ENCODE measurements around the gene CCNL2.
"Not testable (repeated sequence)": the region's sequence is repeated elsewhere in the genome, so short reads cannot be mapped to it uniquely, and the experiment has no call there.

The CCNL2 gene

DNA sequence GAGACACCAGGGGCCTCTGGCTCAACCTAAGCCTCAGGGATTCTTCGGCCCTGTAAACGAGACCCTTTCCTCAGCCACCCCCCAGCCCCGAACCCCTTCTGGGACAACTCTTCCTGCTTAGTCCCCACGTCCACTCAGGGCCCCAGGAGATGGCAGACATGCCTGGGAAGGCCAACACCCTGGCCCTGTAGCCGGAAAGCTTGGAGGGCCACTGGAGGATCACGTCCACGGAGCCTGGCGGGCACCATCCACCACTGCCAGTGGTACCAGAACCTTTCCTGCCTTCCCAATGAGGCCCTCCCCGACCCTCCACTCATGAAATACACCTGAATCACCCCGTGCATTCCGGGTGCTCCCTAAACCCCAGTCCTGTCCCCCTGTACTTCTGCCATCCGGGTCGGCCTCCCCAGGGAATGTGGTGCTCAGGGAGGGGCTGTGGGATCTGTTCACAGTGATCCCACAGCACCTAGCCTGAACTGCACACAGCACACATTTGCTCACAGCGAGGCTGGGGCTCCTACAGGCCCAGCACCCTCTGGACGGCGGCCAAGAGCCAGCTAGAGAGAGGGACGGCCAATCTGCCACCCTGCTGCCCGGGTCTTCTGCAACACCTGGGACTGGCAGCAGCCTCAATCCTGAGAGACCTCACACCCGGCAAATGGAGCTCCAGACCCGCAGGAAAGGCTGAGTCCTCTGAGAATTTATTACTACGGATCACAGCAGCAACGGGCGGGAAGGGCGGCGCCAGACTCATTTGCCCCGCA lies 25.9 kb downstream of the CCNL2 start:
- DNase-seq (ENCODE audit: low spot score), result no peak

DNA sequence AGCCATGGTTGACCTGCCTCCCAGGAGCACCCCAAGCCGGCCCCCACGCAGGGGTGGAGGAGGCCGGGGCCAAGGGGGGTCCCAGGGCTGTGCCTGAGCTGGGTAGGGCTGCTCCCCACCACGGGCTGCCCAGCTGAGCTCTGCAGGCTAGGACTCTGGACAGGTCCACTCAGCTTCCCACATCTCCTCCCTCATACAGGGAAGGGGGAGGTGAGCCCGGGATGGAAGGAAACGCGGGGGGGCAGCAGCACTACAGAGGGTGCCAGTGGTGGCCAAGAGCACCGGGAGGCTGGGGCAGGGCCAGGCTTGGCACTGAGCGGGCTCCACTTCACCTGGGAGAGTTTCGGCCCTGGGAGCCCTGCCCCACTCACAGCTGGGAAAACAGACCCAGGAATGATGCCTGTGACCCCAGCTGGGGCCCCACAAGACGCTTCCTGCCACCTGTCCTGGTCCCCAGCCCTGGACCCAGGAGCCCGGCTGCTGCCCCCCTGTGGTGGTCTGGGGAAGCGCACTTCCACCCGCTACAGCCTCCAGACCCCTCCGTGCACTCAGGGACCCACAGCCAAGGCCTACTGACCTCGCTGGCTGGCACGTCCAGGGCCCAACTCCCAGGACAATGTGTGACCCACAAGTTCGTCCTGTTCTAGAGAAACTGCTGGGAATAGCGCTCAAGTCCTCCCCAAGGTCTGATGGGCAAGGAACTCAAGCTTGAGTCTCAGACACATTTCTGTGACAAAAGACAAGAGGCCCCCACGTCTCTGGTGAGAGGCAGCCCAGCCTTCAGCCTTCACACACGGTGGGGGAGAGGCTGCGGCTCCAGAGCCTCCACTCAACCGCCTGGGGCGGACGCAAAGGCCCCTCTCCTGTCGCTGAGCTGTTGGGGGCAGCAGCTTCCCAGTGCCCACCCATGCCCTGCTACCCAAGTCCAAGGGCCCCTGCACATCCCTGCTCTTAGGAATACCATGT lies 27.1 kb downstream of the CCNL2 start:
- peak; percentile 75 for DNase-seq (ENCODE audit: low spot score)

DNA sequence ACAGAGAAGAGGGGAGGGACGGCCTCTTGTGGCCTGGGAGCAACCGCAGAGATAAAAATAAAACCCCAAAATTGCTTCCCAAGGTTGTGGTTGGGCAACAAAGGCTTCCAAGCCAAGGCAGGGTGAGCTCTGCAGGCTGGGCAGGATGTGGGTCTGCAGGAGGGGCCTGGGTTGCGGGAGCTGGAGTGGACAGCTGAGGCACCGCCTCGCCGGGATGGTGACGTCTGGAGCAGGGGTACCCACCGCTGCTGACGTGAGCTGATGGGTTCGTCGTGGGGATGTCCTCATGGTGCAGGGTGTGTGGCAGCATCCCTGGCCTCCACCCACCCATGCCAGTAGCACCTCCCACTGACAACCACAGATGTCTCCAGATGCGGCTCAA lies 27.8 kb downstream of the CCNL2 start:
- DNase-seq (ENCODE audit: low spot score), result peak; percentile 27

DNA sequence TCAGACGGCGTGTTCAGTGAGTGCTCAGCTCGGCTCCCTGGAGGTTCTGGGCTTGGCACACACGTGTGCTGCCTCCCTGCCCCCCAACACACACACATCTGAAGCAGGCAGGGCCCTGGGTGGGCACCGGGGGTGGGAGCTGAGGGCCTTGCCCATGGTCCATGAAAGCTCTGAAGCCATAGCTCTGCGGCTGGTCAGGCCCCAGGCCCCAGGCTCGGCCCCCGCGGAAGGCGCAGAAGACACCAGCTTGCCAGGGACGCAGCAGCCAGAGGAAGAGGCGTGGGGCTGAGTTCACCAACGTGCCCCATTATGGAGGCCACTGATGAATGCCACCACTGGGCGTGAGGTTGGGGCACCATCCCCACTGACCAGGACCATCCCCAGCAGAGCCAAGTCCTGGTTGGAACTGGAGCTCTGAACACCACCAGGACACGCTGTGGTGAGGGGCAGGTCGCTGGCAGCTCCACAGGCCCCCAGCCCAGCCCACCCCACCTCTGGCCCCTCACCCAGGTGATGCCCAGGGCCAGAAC lies 28.3 kb downstream of the CCNL2 start:
- DNase-seq (ENCODE audit: low spot score), result no peak

DNA sequence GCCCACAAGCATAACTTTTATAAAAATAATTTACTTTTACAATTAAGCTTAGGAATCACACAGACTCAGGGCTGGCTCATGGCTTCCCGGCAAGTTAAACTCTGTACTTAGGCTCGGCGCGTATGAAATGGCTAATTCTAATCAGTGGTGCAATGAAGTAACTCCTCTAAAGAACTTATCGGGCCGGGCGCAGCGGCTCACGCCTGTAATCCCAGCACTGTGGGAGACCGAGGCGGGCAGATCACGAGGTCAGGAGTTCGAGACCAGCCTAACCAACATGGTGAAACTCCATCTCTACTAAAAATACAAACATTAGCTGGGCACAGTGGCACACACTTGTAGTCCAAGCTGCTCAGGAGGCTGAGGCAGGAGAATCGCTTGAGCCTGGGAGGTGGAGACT lies 29.0 kb downstream of the CCNL2 start:
- DNase-seq (ENCODE audit: low spot score), result not testable (repeated sequence)

DNA sequence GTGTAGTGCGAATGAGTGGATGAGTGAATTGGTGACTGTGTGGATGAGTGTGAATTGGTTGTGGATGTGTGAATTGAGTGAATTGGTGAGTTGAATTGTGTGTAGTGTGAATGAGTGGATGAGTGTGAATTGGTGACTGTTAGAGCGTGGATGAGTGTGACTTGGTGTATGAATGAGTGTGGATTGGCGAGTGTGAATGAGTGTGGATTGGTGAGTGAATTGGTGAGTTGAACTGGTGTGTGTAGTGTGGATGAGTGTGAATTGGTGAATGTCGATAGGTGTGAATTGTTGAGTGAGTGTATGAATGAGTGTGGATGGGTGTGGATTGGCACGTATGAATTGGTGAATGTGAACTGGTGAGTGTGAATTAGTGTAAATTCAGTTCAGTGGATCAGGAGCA lies 31.8 kb downstream of the CCNL2 start:
- DNase-seq (ENCODE audit: low spot score), result no peak

DNA sequence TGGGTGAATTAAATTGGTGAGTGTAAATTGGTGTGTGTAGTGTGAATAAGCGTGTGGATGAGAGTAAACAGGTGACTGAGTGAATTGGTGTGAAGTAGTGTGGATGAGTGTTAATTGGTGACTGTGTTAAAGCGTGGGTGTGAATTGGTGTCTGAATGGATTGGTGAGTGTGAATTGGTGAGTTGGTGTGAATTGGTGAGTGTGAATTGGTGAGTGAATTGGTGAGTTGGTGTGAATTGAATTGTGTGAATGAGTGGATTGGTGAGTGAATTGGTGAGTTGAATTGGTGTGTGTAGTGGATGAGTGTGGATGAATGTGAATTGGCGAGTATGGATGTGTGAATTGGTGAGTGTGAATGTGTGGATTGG lies 32.5 kb downstream of the CCNL2 start:
- no peak for DNase-seq (ENCODE audit: low spot score)

DNA sequence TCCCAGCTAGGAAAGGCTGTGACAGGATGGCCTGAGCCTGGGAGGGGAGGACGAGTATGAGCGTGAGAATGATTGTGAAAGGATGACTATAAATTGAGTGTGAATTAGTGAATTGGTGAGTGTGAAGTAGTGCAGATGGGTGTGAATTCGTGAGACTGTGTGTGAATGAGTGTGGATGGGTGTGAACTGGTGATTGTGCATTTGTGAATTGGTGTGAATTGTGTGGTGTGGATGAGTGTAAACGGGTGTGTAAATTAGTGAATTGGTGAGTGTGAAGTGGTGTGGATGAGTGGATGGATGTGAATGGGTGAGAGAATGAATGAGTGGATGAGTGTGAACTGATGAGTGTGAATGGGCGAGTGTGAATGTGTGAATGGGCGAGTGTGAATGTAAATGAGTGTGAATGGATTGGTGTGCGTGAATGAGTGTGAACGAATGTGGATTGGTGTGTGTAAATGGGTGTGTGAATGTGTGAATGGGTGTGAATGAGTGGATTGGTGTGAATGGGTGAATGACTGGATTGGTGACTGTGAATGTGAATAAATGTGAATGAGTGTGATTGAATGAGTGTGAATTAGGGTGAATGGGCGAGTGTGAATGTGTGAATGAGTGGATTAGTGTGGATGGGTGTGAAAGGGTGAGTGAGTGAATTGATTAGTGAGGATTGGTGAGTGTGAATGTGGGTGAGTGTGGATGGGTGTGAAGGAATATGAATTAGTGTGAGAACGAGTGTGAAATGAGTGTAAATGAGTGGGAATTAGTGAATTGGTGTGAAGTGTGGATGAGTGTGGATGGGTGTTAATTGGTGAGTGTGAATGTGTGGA lies 33.0 kb downstream of the CCNL2 start:
- no peak for DNase-seq (ENCODE audit: low spot score)

DNA sequence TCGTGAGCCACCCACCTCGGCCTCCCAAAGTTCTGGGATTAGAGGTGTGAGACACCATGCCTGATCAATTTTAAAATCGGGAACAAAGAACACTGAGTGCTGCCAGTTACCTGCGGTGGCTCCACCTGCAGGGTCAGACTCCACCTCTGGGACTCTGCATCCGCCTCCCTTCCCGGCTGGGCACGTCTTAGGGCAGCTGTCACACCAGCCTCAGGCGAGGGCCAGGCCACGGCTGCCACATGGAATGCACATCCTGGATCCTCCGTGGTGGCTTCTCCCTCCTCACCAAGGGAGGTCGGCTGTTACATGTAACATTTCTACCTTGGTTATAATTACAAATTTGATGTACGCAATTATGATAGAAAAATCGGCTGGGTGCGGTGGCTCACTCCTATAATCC lies 34.9 kb downstream of the CCNL2 start:
- DNase-seq (ENCODE audit: low spot score), result no peak

DNA sequence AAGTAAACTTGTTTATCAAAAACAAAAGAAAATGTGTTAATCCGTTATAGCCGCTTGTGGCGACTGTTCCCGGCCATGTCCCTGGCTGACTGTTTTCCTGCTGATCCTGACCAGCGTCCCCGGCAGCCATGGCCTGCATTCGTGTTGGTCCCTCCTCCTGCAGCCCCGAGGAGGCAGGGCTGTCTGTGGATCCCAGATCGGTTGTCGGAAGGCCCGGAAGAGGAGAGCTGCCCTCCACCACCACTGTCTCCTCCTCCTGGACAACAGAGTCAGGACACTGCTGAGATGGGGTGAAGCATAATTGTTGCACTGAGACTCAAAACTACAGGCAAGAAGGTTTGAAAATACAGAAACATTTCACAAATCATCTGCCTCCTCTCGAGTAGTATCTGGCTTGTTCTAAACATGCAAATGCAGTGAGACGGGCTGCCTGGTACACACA lies 37.1 kb downstream of the CCNL2 start:
- DNase-seq (ENCODE audit: low spot score), result peak; percentile 80

DNA sequence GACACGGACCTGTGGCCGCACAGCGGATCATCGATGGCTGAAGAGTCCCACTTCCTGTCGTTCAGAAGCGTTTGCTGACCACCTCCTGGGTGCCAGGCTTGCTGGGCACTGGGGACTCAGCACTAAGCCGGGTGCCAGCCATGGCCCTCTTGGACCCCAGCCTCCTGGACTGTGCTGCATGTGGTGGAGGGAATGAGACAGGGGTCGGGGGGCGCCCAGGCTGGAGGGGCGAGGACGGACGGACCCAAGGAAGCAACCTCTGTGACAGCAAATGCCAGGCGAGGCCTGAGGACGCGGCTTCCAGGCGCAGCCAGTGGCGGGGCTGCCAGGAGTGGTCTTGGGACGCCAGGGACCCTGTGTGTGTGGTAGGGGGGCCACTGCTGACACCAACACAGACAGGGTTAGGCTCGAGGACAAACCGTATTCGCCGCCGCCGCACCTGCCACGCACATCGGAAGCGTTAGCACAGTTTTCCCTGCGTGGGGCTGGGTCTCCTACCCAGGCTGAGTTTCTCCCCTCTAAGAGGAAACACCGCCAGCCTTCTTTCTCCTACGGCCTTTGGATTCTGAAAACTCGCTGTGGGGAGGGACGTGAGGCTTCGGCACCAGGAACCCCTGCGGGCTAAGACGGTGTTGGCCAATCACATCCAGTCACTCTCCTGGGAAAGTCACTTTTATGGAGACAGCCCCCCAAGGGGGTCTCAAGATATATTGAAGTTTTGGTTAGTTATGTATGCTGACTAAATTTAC lies 37.7 kb downstream of the CCNL2 start:
- DNase-seq (ENCODE audit: low spot score), result no peak

DNA sequence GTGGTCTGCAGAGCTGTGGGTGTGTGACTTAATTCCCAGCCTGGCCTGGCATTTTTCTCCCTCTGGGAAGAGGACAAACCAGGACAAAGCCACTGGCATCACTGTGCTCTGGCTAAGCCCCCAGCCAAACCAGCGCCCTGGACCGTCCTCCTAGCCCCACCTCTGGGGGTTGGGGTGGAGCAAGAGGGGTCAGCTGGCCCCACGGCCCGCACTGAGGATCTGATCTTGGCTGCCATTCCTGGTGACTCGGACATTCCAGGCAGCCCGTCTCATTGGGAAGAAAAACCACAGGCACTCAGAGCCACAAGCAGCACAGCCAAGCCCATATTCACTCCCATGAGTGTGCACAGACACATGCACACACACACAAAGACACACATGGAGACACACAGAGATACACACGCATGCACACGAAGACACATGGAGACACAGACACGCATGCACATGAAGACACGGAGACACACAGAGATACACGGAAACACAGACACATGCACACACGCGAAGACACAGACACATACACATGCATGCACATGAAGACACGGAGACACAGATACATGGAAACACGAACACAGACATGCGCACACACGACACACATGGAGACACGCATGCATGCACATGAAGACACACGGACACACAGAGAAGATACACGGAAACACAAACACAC lies 38.5 kb downstream of the CCNL2 start:
- peak; percentile 96 for DNase-seq (ENCODE audit: low spot score)

DNA sequence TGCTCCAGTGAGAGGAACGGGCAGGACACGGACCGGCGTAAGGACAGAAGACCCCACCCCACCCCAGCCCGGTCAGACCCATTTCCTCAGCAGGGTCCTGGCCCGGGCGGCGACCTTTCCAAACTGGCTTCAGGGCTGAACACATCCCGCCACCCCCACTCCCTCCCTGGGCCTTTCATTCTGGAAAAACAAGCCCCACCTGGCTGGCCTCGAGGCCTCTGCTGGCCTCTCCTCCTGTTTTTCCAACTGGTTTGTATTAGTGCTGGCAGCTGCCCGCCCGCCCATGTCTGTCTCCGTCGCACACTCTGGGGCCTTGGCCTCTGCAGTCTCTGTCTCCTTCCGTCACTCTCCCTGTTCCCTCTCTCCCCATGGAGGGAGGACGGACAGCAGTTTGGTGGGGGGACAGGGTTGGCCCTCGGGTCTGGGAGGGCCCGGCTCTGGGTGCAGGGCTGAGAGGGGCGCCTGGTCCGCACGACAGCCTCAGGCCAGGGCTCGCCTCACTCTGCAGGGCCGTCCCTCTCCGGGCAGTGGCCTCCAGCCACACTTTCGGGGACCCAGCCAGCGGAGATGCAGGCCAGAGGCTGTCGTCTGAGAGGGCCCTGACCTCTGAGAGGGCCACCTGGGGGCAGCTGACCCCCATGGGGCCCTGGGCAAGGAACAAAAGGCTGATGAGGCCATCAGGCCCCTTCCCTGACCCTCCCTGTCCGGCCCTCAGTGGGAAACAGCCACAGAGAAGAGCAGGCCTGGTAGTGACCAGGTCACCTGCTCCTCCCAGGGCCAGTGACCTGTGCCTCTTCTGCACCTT lies 39.3 kb downstream of the CCNL2 start:
- peak; percentile 66 for DNase-seq (ENCODE audit: low spot score)

DNA sequence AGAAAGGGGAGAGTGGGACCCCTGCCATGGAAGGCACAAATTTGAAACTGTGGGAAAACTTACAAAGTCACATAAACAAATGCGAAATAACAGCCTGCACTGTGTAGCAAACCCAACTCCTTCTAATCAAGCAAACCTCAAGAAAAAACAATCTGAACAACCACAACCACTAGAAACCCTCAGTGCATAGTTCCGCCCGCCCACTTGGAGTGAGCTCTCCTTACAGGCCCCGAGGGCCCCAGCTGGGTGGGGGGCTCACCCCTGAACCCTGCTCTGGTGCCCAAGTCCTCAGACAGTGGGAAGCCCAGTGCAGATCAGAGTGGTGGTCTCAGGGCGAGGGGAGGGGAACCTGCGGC lies 39.8 kb downstream of the CCNL2 start:
- DNase-seq (ENCODE audit: low spot score), result peak; percentile 53

DNA sequence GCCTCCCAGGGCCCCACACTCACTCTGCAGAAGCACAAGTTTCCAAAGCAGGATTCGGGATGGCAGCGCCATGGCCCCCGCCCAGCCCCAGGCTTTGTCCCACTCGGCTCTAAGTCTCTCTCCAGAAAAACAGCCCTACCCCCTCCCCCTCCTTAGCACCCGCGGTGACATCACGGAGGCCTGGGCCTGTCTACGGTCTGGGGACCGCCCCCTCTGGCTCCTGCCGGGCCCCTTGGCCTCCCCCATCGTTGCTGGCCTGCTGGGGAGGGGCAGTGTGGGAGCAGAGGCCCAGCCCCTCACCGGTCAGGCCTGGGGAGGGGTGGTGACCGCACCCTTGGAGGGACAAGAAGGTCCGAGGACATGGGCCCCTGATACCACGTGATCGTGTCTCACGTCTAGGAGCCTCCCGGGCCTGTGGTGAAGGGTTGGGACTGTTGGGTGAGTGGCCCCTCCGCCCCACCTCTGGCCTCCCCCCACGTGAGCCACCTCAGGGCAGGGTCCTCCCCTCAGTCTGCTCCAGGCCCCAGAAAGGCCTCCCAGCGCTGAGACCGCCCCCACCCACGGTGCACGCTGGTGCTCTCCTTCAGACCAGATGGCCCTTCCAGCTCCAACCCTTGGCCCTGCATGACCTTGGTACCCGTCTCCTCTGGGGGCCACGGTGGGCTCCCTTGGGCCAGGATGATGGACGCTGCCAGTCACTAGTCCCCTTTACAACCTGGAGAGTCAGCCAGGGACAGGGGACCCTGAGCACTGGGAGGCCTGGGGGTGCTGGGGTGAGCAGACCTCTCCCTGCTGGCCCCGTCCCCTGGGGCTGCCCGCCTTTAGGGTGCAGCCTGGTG lies 40.5 kb downstream of the CCNL2 start, which contains the start of gene MXRA8:
TSS of gene MXRA8 (minus strand) at position 123 of the 839 bp plus-strand sequence. CDS start at position 72, 51 bp downstream.
- DNase-seq (ENCODE audit: low spot score), result peak; percentile 92

DNA sequence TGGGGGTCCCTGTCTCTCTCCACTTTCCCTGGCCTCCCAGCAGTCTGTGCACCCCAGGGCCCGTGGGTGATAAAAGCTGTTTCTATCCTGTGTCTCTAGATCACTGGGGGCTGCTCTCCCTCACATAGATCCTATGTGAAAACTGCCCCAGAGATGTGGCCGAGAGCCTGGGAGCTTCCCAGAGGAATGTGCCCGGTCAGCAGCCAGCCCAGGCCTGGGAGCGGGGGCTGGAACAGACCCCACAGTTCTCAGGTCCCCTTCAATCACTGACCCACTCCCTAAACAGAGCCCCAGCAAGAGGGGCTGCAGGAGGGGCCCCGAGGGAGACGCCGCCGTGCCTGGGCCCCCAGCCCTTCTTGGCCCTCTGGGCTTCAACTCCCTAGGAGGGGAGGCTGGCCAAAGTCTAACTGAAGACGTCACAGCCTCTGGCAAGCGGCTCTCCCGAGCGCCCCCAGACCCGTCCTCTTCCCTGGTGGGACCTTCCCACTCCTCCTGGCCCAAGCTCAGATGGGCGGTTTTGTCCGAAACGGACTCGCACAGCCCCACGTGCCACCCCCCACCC lies 41.2 kb downstream of the CCNL2 start:
- DNase-seq (ENCODE audit: low spot score), result peak; percentile 24

DNA sequence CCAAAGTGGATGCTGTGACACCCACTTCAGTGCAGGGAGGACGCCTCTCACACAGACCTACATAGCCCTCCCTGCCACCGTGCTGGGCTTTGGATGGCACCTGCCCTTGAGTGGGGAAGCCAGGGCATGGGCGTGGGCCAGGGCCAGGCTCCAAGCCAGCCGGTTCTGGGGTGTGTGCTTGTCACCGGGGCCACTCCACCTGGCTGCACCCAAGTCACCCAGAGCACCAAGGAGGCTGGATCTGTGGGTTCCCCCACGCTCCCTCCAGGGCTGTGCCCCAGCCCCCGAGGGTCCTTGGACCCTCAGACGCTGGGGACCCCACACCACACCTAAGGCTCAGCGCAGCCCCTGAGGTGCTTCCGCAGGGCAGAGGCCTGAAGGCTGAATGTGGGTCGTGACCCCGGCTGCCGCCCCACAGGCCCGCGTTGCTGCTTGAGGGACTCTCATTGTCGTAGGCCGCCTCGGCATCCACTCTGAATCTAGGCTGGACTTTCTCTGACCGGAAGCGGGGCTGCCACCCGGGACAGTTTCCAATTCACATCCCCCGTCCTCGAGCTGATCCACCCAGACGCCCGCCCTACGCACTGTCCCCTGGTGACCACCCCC lies 42.2 kb downstream of the CCNL2 start:
- no peak for DNase-seq (ENCODE audit: low spot score)

DNA sequence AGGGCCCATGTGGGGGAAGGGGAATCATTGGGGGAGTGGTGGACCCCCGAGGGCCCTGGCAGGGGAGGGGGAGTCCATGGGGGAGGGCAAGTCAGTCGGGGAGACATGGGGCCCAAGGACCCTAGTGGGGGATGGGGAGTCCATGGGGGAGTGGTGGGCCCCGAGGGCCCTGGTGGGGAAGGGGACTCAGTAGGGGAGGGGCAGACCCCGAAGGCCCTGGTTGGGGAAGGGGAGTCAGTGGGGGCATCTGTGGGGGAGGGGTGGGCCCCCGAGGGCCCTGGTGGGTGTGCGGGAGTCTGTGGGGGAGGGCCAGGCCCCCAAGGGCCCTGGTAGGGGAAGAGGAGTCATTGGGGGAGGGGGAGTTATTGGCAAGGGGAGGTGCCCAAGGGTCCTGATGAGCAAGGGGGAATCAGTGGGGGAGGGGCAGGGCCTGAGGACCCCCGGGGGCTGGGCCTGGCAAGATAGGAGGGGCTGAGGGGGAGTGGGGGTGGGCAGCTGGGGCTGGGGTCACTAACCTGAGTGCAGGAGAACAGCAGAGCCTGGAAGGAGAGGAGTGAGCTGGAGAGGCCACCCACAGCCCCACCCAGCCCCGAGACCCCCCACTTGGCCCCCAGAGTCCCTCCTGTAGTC lies 42.9 kb downstream of the CCNL2 start:
- DNase-seq (ENCODE audit: low spot score), result no peak
